ENCODE results near the gene RAP1A.

The RAP1A gene

DNA sequence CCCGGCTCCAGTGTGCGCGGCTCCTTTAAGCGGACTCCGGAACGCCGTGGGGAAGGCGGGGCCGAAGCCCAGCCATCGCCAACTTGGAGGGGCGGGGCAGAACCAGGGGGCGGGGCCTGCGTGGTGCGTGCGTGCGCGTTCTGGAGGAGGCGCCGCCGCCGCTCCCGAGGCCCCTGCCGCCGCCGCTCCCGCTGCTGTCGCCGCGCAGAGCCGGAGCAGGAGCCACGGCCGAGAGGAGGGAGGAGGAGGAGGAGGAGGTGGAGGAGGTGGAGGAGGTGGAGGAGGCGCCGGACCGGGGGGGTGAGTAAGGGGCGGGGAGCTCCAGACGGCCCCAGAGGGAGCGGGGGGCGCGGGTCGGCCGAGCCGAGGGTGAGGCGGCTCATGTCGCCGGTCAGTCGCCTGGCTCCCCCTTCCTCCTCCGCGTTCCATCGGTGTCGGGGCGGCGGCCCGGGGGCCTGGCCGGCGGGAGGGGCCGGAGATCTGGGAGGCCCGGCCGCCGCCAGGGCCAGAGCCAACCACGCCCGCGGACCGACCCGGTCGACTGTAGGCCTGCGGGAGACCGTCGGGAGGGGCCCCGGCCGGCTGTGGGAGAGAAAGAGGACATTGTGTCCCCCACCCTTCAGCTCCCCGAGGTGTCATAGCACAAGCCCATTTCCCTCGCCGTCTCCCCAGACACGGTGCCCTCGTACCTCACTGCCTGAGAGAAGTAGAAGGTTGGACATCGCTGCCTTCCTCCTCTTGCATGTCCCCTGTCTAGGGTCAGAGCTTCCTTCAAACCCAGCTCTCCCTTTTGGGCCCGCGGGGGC is at the start of gene RAP1A:
TSS of gene RAP1A (plus strand) at position 155 of the 806 bp plus-strand sequence. CDS start 71,572 bp downstream, outside the sequence.
- CTCF ChIA-PET: interaction anchor here (1.0 to 1.1 kb wide), 2 partner anchors 20 to 112 kb away, joined by 3 read pairs; no protein-coding TSS in a partner anchor
- H3K4me3 Mint-ChIP-seq: peak within 1 kb of the TSS; percentile 94
- DNase-seq: peak; percentile 95
- peaks cover 30% of the 10 kb centered on the region for H3K36me3 Mint-ChIP-seq
- no peaks in the 10 kb centered on the region for H3K9me3 Mint-ChIP-seq
- peak within 1 kb of the TSS; percentile 91 for H3K27ac Mint-ChIP-seq
- H3K4me1 Mint-ChIP-seq: peaks cover 77% of the 10 kb centered on the region
- no peaks in the 10 kb centered on the region for H3K27me3 Mint-ChIP-seq

DNA sequence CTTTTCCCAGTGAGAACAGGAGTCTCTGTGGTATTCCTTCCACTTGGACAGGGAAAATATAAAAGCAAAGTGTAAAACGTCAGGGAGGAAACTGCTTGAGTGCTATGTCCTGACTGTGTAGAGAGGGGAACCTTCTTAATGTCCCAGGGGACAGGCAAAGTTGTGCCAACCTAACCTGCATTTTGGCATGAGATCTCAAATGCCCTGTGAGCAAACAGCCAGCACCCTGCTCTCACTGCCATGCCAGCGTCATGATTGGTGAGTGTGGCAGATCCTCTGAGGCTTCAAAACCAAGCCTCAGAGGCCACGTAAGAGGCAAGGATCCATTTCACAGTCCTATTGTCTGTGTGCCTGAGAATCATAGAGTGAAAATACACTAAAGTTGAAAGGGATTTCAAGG is 49.7 kb upstream of the RAP1A start:
- Mint-ChIP-seq H3K4me3 (no peak overlapping the region), H3K4me1 (no peaks in the 10 kb centered on the region)
- CTCF ChIA-PET: no interaction called here

DNA sequence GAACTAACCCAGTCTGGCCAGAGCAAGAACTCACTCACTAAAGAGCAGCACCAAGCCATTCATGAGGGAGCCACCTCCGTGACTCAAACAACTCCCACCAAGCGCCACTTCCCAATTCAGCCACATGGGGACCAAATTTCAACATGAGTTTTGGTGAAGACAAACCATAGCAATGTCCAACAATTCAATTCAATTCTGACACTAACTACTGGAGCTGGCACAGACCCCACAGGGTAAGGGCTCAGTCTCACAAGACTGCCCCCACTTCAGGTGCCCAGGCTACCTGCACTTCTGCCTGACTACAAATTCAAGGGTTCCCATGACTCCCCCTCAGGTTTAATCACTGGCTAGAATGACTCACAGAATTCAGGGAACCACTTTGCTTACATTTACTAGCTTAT is 48.8 kb upstream of the RAP1A start:
- Mint-ChIP-seq H3K36me3 (no peaks in the 10 kb centered on the region), H3K27me3 (peaks cover 7% of the 10 kb centered on the region), H3K27ac (no peak overlapping the region), H3K9me3 (no peaks in the 10 kb centered on the region), H3K4me3 (no peak overlapping the region), H3K4me1 (no peaks in the 10 kb centered on the region)
- CTCF ChIA-PET: interaction anchor here (1.1 to 2.1 kb wide), 5 partner anchors 11 to 45 kb away, joined by 4 to 12 read pairs (median 6); no protein-coding TSS in a partner anchor
- DNase-seq: peak; percentile 46

More for the DNA sequence above, 49.7 kb upstream of the RAP1A start:
- DNase-seq: no peak
- Mint-ChIP-seq H3K9me3 (no peaks in the 10 kb centered on the region), H3K27me3 (peaks cover 7% of the 10 kb centered on the region), H3K27ac (no peak overlapping the region), H3K36me3 (no peaks in the 10 kb centered on the region)

DNA sequence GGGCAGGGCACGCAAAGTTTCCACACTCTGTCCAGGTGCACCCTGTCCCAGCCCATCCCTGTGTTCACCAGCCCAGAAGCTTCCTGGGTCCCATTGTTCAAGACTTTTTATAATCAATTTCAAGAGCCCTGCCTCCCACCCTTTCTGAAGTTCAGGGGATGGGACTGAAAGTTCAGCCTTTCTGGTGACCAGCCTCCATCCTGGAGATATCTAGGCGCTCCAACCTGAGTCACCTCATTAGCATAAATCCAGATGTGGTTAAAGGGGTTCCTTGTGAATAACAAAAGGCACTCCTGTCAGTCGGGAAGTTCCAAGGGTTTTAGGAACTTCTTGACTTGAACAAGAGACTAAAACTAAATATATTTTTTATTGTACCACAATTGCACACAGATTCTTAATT is 48.4 kb upstream of the RAP1A start:
- CTCF ChIA-PET: interaction anchor here (0.7 to 2.1 kb wide), 6 partner anchors 9 to 45 kb away, joined by 3 to 12 read pairs (median 6); no protein-coding TSS in a partner anchor
- Mint-ChIP-seq H3K27ac (no peak overlapping the region), H3K4me3 (no peak overlapping the region), H3K27me3 (peaks cover 7% of the 10 kb centered on the region), H3K9me3 (no peaks in the 10 kb centered on the region), H3K36me3 (no peaks in the 10 kb centered on the region), H3K4me1 (no peaks in the 10 kb centered on the region)
- no peak for DNase-seq

DNA sequence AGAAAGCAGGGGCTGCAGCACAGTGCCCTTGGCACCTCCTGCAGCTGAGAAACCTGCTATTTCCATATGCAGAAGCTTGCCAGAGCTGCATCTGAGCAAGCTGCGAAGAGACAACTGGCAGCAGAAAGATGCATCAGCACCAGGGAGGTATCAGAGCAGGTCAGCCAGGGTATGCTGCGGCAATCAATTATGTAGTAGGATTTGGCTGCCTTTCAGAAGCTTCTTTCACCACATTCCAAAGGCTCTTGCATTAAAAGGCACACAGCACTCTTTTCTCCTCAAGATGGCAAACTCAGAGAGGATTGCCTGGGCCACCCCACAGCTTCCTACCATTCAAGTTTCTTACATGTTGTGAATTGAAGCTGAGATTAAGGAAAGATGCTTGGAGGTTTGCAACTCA is 47.6 kb upstream of the RAP1A start:
- Mint-ChIP-seq H3K36me3 (no peaks in the 10 kb centered on the region), H3K4me3 (no peak overlapping the region), H3K9me3 (no peaks in the 10 kb centered on the region), H3K27ac (no peak overlapping the region), H3K27me3 (peaks cover 7% of the 10 kb centered on the region), H3K4me1 (no peaks in the 10 kb centered on the region)
- no peak for DNase-seq
- CTCF ChIA-PET: interaction anchor here (0.7 to 2.1 kb wide), 5 partner anchors 9 to 44 kb away, joined by 3 to 12 read pairs (median 5); no protein-coding TSS in a partner anchor

DNA sequence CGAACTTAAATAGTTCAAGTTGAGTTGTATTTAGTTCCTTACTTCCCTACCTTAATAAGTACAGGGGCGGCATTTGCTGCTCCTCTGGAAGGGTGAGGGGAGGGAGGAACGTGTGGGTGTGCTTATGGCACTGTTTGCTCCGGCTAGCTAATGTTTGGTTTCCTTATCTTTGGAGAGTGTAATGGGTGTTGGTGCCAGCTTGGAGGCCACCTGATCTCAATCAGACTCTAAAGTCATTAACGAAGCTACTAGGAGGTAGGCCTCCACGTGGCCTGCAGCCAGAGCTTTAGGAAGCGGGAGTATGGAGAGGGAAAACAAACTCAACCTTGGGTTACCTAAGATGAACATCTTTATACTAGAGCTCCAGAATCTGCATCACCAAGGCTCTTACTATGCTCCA is 43.0 kb upstream of the RAP1A start:
- Mint-ChIP-seq H3K27me3 (peaks cover 4% of the 10 kb centered on the region), H3K4me1 (no peaks in the 10 kb centered on the region), H3K36me3 (no peaks in the 10 kb centered on the region), H3K4me3 (no peak overlapping the region), H3K27ac (no peak overlapping the region), H3K9me3 (no peaks in the 10 kb centered on the region)
- no peak for DNase-seq
- CTCF ChIA-PET: no interaction called here

DNA sequence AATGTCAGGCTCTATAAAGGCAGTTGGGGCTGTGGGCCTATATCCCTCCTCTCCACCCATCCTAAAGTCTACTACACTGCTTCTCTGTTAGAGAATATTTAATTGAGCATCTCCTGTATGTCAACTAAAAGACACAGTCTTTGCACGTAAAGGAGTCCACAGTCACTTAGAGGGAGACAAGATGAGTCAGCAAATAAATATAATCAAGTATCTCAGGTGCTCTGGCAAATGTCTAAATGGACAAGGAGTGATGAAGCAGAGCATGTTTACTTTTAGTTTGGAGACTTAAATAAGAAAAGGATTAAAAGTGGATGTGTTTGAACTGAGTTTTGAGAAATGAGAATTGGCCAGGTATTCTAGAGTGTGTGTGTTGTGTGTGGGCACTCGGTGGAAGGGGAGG is 41.8 kb upstream of the RAP1A start:
- H3K27me3 Mint-ChIP-seq: no peaks in the 10 kb centered on the region
- H3K4me3 Mint-ChIP-seq: no peak overlapping the region
- H3K27ac Mint-ChIP-seq: no peak overlapping the region
- H3K36me3 Mint-ChIP-seq: no peaks in the 10 kb centered on the region
- DNase-seq: no peak
- CTCF ChIA-PET: no interaction called here
- H3K9me3 Mint-ChIP-seq: no peaks in the 10 kb centered on the region
- H3K4me1 Mint-ChIP-seq: peaks cover 2% of the 10 kb centered on the region

DNA sequence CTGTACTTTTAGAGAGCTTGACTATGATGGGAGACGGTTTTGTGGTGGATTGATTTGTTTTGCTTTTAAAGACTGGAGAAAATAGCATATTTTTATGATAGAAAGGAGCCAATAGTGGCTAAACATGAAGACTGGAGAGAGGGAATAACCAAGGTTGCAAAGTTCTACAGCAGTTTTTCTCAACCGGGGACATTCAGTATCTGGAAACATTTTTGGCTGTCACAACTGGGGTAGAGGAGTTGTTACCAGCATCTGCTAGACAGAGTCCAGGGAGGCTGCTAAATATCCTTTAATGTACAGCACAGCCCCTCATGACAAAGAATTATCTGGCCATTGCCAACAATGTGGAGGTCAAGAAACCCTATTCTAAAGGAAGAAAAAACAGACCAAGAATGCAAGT is 38.4 kb upstream of the RAP1A start:
- Mint-ChIP-seq H3K4me3 (no peak overlapping the region), H3K4me1 (peaks cover 3% of the 10 kb centered on the region), H3K9me3 (no peaks in the 10 kb centered on the region), H3K27me3 (no peaks in the 10 kb centered on the region), H3K36me3 (no peaks in the 10 kb centered on the region), H3K27ac (no peak overlapping the region)
- DNase-seq: no peak
- CTCF ChIA-PET: interaction anchor here (2.6 kb wide), 1 partner anchor 10 kb away, joined by 12 read pairs; no protein-coding TSS in a partner anchor

DNA sequence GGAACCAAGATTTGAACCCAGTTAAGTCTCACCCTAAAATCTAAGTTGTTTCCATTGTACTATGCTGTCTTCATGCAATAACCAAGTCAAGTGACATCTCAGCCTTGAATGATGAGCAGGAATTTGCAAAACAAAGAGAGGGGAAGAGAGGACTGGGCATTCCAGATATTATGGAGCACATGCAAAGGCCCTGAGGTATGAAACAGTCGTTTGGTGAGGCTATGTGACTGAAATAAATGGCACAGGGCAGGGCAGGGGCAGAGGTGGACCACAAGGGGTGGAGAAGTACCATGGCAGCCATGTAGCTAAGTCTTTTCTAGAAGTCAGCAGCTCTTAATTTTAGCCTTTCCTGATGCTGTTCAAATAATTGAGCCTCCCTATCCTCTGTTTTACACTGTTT is 37.6 kb upstream of the RAP1A start:
- H3K36me3 Mint-ChIP-seq: no peaks in the 10 kb centered on the region

DNA sequence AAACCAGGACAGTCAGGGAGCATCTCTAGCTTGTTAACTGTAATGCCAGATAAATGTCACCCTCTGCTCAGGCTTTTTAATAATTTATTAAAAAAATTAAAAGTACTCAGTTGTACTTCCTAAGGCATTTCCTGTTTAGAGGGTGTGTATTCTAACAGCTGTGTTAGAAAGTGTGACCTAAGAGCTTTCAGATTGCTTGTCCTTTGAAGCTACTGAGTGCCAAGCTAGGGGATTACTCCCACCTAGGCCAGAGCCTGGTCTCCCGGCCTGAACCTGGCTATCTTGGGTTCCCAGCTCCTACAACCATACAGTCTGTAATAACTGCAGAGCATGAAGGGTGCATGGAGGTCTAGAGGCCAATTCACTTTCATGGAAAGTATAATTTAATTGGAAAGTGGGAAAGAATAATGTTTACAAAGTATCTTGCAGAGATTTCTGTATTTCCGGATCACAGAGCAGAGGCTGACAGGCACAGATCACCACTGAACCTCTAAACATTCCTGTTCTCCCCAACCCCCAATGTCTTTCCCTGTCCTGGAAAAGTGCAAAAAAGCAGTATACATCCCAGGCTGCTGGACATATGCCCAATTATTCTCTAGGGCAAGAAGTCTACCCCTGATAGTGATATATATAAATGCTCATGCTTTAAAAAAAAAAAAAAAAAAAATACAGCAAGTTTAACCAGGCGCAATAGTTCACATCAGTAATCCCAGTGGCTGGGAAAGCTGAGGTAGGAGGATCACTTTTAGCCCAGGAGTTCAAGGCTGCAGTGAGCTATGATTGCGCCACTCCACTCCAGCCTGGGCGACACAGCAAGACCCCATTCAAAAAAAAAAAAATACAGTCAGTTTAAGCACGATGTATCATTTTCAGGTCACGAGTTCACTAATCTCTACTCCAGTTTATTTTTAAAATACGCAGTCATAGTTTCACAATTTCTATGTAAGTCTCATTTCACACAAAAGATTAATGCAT is 36.7 kb upstream of the RAP1A start:
- no peak overlapping the region for H3K4me3 Mint-ChIP-seq
- no peaks in the 10 kb centered on the region for H3K36me3 Mint-ChIP-seq
- no peaks in the 10 kb centered on the region for H3K9me3 Mint-ChIP-seq
- no peaks in the 10 kb centered on the region for H3K27me3 Mint-ChIP-seq
- H3K4me1 Mint-ChIP-seq: peaks cover 3% of the 10 kb centered on the region
- CTCF ChIA-PET: interaction anchor here (0.5 to 2.6 kb wide), 5 partner anchors 11 to 66 kb away, joined by 3 to 12 read pairs (median 3); no protein-coding TSS in a partner anchor
- no peak overlapping the region for H3K27ac Mint-ChIP-seq
- DNase-seq: no peak

More for the DNA sequence above, 37.6 kb upstream of the RAP1A start:
- Mint-ChIP-seq H3K9me3 (no peaks in the 10 kb centered on the region), H3K4me3 (no peak overlapping the region), H3K27ac (no peak overlapping the region), H3K4me1 (peaks cover 3% of the 10 kb centered on the region), H3K27me3 (no peaks in the 10 kb centered on the region)
- no peak for DNase-seq
- CTCF ChIA-PET: interaction anchor here (0.9 to 2.6 kb wide), 2 partner anchors 10 to 65 kb away, joined by 3 to 12 read pairs; no protein-coding TSS in a partner anchor

DNA sequence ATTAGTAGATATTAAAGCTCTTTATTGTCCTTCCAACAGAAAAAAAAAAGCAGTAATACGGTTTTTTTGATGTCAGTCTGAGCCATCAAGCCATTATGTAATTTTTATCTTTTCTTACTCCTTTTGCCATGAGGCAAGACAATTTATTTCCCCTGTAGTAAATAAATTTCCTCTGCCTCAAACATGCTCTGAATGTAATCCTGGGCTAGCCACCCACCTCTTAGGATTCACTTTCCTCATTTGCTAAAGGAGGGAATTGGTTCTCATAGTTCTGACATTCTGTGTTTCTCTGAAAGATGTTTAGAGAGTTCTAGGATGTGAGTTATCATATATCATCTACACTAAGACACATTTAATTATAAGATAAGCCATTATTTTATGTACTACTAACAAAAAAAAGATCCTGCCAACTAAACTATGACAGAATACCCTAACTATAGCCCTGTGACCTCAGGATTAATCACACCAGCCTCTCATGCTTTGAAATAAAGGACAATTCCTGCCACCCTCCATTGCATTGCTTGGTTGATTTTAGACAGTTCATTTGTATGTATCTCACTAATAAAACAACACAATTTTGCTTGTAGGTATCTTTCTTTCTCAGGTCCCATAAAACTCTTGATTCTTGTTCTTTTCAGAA is 34.0 kb upstream of the RAP1A start:
- CTCF ChIA-PET: no interaction called here

DNA sequence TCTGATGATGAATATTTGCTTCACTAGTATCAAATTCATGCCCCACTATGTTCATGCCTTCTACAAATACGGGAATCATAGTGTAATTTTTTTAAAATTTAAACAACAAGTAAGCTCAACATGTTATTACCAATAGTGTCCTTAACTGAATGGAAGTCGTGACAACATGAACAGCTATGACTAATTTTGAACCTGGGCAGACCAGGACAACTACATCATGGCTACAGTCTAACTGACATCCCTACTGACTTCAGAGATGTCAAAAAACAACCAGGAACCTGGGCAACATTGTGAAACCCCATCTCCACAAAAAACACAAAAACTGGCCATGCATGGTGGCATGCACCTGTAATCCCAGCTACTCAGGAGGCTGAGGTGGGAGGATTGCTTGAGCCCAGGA is 33.5 kb upstream of the RAP1A start:
- H3K27ac Mint-ChIP-seq: no peak overlapping the region
- peaks cover 4% of the 10 kb centered on the region for H3K4me1 Mint-ChIP-seq
- no peaks in the 10 kb centered on the region for H3K9me3 Mint-ChIP-seq
- H3K4me3 Mint-ChIP-seq: no peak overlapping the region
- H3K27me3 Mint-ChIP-seq: no peaks in the 10 kb centered on the region
- CTCF ChIA-PET: no interaction called here
- no peaks in the 10 kb centered on the region for H3K36me3 Mint-ChIP-seq
- DNase-seq: no peak

More for the DNA sequence above, 34.0 kb upstream of the RAP1A start:
- peaks cover 4% of the 10 kb centered on the region for H3K4me1 Mint-ChIP-seq
- no peak for DNase-seq
- no peaks in the 10 kb centered on the region for H3K27me3 Mint-ChIP-seq
- no peaks in the 10 kb centered on the region for H3K36me3 Mint-ChIP-seq
- no peak overlapping the region for H3K4me3 Mint-ChIP-seq
- no peaks in the 10 kb centered on the region for H3K9me3 Mint-ChIP-seq
- no peak overlapping the region for H3K27ac Mint-ChIP-seq

DNA sequence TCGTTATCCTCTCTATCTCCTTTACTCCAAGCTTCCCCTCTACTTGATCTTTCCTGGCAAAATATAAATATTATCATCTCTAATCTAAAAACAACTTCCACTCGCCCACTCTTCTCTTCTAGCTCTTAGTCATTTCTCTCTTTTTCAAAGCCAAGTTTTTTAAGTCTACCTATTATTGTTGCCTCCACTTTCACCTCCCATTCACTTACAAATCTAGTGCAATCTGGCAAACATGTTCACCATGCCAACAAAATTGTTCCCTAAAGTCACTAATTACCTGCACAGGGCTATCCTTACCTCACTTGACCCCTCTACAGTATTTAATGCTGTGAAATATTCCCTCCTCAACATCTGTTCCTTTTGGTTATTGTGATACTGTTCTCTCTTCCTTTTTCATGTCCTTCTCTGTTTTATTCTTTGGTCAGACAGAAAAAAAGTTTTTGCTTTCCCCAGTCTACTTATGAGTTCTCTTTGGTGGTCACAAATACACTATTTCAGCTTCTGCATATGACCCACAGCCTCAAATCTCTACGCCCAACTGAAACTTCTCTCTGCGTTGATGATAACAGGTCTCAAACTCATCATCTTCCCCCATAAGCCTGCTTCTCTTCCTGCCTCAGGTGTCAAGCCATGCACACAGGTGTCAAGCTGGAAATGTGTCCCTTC is 31.9 kb upstream of the RAP1A start:
- Mint-ChIP-seq H3K4me3 (no peak overlapping the region), H3K4me1 (peaks cover 14% of the 10 kb centered on the region), H3K9me3 (no peaks in the 10 kb centered on the region), H3K36me3 (no peaks in the 10 kb centered on the region), H3K27me3 (no peaks in the 10 kb centered on the region), H3K27ac (no peak overlapping the region)
- CTCF ChIA-PET: interaction anchor here (1.0 to 1.9 kb wide), 3 partner anchors 9 to 71 kb away, joined by 3 to 5 read pairs (median 3); no protein-coding TSS in a partner anchor
- no peak for DNase-seq
